Ovary (tissue), 3 donors: Measurements from ENCODE around the gene VKORC1L1.
"Not testable (repeated sequence)": the region's sequence is repeated elsewhere in the genome, so short reads cannot be mapped to it uniquely, and the experiment has no call there.

Experiments used
- CTCF ChIP-seq, 3 donors: fragments of 450-650 bp in 2 of 3; fragments of 200-600 bp in 1 of 3; IDR thresholded peaks; one replicate each; pipeline versions ENCODE4 v1.5.1 to v1.8.0; 2016 to 2022; ENCODE audit warnings: antibody characterized with exemption in 3 of 3, mild to moderate bottlenecking in 1 of 3
- EP300 ChIP-seq: sonication (generic); formaldehyde crosslinking; IDR thresholded peaks from one replicate; pipeline ENCODE4 v1.6.1; 2017; ENCODE audit warnings: antibody characterized with exemption
- donor health status: DM: no; HTN: no; CAD: no.

GRCh38 chr7:65888434-65889156, 15.7 kb downstream of the VKORC1L1 start:
- not testable (repeated sequence) for TF ChIP-seq CTCF (IDR thresholded peaks at IDR 0.05); EP300
